HL-60 (cell line): Measurements from ENCODE around the gene MEF2C.

ENCODE experiments used
- DNase-seq, 2 experiments: peaks; one replicate each; pipeline ENCODE4 v3.0.0-alpha.2; 2010 to 2020; ENCODE audit warnings: low read depth in 1 of 2, low spot score in 1 of 2
- H3K27ac ChIP-seq: fragments of 250-450 bp; sonication (Bioruptor Pico); replicated peaks from 2 replicates; pipeline ENCODE4 v1.5.1; 2020; ENCODE audit warnings: mild to moderate bottlenecking, moderate library complexity
- H3K27me3 ChIP-seq: fragments of 250-450 bp; sonication (Bioruptor Pico); 2 replicates; pipeline ENCODE4 v1.5.1; 2021; ENCODE audit warnings: mild to moderate bottlenecking, moderate library complexity; ENCODE audit not compliant: insufficient read depth, poor library complexity, severe bottlenecking
- H3K4me3 ChIP-seq: replicated peaks from 2 replicates; pipeline ENCODE4 v1.5.1; 2011; ENCODE audit warnings: mild to moderate bottlenecking, control low read depth, low read length; ENCODE audit not compliant: insufficient read depth
- GABPA ChIP-seq: IDR thresholded peaks from 2 replicates; pipeline ENCODE4 v1.6.1; 2012; ENCODE audit warnings: low read depth
- POLR2AphosphoS5 ChIP-seq: IDR thresholded peaks from 2 replicates; pipeline ENCODE4 v1.6.1; 2012; ENCODE audit warnings: low read depth
- SPI1 ChIP-seq: IDR thresholded peaks from 2 replicates; pipeline ENCODE4 v1.6.1; 2012; ENCODE audit warnings: low read depth, mild to moderate bottlenecking, borderline replicate concordance
- TF ChIP-seq, protein P1 (sequence below): IDR thresholded peaks from 2 replicates; pipeline ENCODE4 v1.6.1; 2012; ENCODE audit warnings: low read depth; ENCODE audit not compliant: insufficient replicate concordance
- TF ChIP-seq, protein P2 (sequence below): IDR thresholded peaks from one replicate; pipeline ENCODE4 v1.5.1; 2011; ENCODE audit warnings: low read length, control low read depth, inconsistent platforms; ENCODE audit not compliant: insufficient read depth

Gene MEF2C

DNA sequence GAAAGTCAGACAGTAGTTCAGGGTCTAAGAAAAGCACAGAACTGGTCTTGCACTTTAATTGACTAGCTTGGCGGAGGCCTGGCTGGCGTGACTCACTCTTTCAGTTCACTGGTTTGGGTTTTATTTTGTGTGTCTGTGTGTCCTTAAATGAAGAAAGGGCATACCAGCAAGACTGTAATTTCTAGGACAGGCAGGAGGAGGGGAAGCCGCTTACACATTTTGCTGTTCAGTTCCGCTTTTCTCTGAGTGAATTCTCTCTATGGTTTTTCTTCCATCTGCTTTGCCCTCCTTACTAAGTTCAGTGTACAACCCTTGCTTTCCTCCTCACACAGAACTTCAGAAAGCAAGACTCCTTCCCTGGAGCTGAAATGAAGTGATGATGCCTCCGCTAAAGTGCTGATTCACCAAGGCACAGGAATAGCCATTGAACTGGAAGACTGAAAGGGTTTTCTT, 150.8 kb downstream of the MEF2C start:
- Histone ChIP-seq H3K27me3 (no peaks in the 10 kb centered on the region), H3K4me3 (no peak overlapping the region), H3K27ac (peak overlapping the region; percentile 27)
- peak; percentile 21 to 61 for DNase-seq
- TF ChIP-seq, protein P1, sequence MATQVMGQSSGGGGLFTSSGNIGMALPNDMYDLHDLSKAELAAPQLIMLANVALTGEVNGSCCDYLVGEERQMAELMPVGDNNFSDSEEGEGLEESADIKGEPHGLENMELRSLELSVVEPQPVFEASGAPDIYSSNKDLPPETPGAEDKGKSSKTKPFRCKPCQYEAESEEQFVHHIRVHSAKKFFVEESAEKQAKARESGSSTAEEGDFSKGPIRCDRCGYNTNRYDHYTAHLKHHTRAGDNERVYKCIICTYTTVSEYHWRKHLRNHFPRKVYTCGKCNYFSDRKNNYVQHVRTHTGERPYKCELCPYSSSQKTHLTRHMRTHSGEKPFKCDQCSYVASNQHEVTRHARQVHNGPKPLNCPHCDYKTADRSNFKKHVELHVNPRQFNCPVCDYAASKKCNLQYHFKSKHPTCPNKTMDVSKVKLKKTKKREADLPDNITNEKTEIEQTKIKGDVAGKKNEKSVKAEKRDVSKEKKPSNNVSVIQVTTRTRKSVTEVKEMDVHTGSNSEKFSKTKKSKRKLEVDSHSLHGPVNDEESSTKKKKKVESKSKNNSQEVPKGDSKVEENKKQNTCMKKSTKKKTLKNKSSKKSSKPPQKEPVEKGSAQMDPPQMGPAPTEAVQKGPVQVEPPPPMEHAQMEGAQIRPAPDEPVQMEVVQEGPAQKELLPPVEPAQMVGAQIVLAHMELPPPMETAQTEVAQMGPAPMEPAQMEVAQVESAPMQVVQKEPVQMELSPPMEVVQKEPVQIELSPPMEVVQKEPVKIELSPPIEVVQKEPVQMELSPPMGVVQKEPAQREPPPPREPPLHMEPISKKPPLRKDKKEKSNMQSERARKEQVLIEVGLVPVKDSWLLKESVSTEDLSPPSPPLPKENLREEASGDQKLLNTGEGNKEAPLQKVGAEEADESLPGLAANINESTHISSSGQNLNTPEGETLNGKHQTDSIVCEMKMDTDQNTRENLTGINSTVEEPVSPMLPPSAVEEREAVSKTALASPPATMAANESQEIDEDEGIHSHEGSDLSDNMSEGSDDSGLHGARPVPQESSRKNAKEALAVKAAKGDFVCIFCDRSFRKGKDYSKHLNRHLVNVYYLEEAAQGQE: no peak
- TF ChIP-seq SPI1: peak; percentile 91

DNA sequence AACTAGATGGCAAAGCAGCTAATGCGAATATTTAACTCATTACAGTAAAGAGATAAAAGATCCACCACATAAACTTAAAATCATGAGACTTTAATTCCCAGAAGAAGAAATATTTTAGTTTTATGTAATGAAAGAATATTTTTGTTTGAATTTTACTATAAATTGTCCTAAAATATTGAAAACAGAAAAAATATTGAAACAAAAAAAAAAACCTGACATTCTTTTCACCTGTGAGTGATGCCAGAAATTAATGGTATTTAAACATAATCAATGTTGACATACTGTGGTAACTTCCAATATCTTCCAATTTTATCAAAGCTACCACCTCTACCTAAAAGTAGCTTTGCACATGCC, 153.2 kb downstream of the MEF2C start:
- no peak overlapping the region for H3K27ac ChIP-seq
- TF ChIP-seq GABPA (no peak), POLR2AphosphoS5 (no peak), SPI1 (no peak)
- TF ChIP-seq, protein P1: no peak
- TF ChIP-seq, protein P2, sequence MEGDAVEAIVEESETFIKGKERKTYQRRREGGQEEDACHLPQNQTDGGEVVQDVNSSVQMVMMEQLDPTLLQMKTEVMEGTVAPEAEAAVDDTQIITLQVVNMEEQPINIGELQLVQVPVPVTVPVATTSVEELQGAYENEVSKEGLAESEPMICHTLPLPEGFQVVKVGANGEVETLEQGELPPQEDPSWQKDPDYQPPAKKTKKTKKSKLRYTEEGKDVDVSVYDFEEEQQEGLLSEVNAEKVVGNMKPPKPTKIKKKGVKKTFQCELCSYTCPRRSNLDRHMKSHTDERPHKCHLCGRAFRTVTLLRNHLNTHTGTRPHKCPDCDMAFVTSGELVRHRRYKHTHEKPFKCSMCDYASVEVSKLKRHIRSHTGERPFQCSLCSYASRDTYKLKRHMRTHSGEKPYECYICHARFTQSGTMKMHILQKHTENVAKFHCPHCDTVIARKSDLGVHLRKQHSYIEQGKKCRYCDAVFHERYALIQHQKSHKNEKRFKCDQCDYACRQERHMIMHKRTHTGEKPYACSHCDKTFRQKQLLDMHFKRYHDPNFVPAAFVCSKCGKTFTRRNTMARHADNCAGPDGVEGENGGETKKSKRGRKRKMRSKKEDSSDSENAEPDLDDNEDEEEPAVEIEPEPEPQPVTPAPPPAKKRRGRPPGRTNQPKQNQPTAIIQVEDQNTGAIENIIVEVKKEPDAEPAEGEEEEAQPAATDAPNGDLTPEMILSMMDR: no peak

DNA sequence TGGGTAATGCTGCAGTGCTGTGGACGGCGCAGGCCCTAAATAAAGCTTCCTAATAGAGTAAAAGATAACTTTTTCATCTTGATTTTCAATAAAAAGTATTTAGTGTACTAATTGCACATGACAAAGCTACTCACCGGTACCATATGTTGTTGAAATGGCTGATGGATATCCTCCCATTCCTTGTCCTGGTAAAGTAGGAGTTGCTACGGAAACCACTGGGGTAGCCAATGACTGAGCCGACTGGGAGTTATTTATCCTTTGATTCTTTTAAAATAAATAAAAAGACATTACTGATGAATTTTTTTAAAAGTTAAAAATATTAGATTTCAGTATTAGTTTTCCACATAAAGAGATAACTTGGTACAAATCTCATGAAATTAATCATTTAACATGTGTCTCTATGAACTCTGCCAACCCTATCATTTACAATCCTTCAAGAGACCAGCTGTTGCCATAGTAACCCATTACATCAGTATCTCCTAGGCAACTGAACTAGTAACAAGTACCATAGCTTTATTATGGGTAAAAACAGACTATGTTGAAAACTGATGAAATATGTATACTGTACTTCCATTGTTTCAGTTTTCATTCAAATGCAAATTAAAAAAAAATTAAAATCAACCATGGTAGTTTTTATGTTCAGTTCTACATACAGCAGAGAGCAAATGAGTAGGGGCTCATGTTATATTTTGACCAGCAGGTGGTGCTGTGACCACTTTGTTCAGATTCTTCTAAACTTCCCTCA, 153.7 kb downstream of the MEF2C start:
- no peak overlapping the region for H3K4me3 ChIP-seq
- no peak for TF ChIP-seq GABPA
- TF ChIP-seq POLR2AphosphoS5: no peak
- TF ChIP-seq, protein P2: no peak
- TF ChIP-seq, protein P1: no peak
- no peak for TF ChIP-seq SPI1
- peak; percentile 17 to 42 for DNase-seq
- H3K27me3 ChIP-seq: no peaks in the 10 kb centered on the region
- no peak overlapping the region for H3K27ac ChIP-seq

More for the DNA sequence above, 153.2 kb downstream of the MEF2C start:
- Histone ChIP-seq H3K27me3 (no peaks in the 10 kb centered on the region), H3K4me3 (no peak overlapping the region)
- no peak for DNase-seq
